ENCODE results near the gene ZNF524.
"Not testable (repeated sequence)": the region's sequence is repeated elsewhere in the genome, so short reads cannot be mapped to it uniquely, and the experiment has no call there.

ZNF524 gene

GRCh38 chr19:55599842-55600661, at the start of gene ZNF524:
TSS of gene ZNF524 (plus strand) at chr19:55600288. CDS start at chr19:55602113, 1,825 bp downstream.
- DNase-seq (ENCODE audit: low spot score): peak; percentile 95

- no peak for DNase-seq (ENCODE audit: low spot score)
These were observed 49.8 kb upstream of the ZNF524 start for GRCh38 chr19:55550321-55550650.

- DNase-seq (ENCODE audit: low spot score): no peak
These were observed 47.9 kb upstream of the ZNF524 start for GRCh38 chr19:55552206-55552605.

- no peak for DNase-seq (ENCODE audit: low spot score)
These were observed 47.5 kb upstream of the ZNF524 start for GRCh38 chr19:55552620-55553019.

GRCh38 chr19:55553217-55554182, 46.6 kb upstream of the ZNF524 start:
- no peak for DNase-seq (ENCODE audit: low spot score)

- DNase-seq (ENCODE audit: low spot score): no peak
These were observed 45.8 kb upstream of the ZNF524 start for GRCh38 chr19:55554302-55554701.

GRCh38 chr19:55554741-55555152, 45.3 kb upstream of the ZNF524 start:
- no peak for DNase-seq (ENCODE audit: low spot score)

- DNase-seq (ENCODE audit: low spot score): no peak
These were observed 40.4 kb upstream of the ZNF524 start for GRCh38 chr19:55559684-55560083.

GRCh38 chr19:55563261-55563690, 36.8 kb upstream of the ZNF524 start:
- DNase-seq (ENCODE audit: low spot score): no peak

- DNase-seq (ENCODE audit: low spot score): no peak
These were observed 33.3 kb upstream of the ZNF524 start for GRCh38 chr19:55566823-55567222.

- no peak for DNase-seq (ENCODE audit: low spot score)
These were observed 32.3 kb upstream of the ZNF524 start for GRCh38 chr19:55567708-55568328.

- not testable (repeated sequence) for DNase-seq (ENCODE audit: low spot score)
These were observed 30.6 kb upstream of the ZNF524 start for GRCh38 chr19:55569477-55569876.

GRCh38 chr19:55573929-55574328, 26.2 kb upstream of the ZNF524 start:
- not testable (repeated sequence) for DNase-seq (ENCODE audit: low spot score)

- DNase-seq (ENCODE audit: low spot score): no peak
These were observed 23.3 kb upstream of the ZNF524 start for GRCh38 chr19:55576746-55577145.

- no peak for DNase-seq (ENCODE audit: low spot score)
These were observed 21.9 kb upstream of the ZNF524 start for GRCh38 chr19:55578031-55578760.

GRCh38 chr19:55578761-55579747, 21.0 kb upstream of the ZNF524 start:
- no peak for DNase-seq (ENCODE audit: low spot score)

- peak; percentile 55 for DNase-seq (ENCODE audit: low spot score)
These were observed 20.1 kb upstream of the ZNF524 start for GRCh38 chr19:55579766-55580621.

GRCh38 chr19:55580628-55581144, 19.4 kb upstream of the ZNF524 start, which contains the start of gene ZNF579:
TSS of gene ZNF579 (minus strand) at chr19:55580848. CDS start at chr19:55579639, 1,209 bp downstream.
- DNase-seq (ENCODE audit: low spot score): peak; percentile 96

Data from HuH-7.5 (cell line).